Progenitor cell of endocrine pancreas (in vitro differentiated cells): ENCODE results near the gene PPM1H. TPM values are rescaled to one million over a fixed set of nuclear protein-coding genes. Genes with fewer than 3 reads are reported as not detected.

Experiments
- DNase-seq: peaks from one replicate; pipeline ENCODE4 v3.0.0; 2021; ENCODE audit warnings: low spot score; ENCODE audit not compliant: unreplicated experiment
- H3K27ac Mint-ChIP-seq: 2 replicates; pipeline ENCODE4 v1.8.0; 2021; ENCODE audit warnings: mild to moderate bottlenecking, moderate library complexity, mixed read lengths
- H3K27me3 Mint-ChIP-seq: 2 replicates; pipeline ENCODE4 v1.8.0; 2021; ENCODE audit warnings: mixed read lengths
- H3K36me3 Mint-ChIP-seq: 2 replicates; pipeline ENCODE4 v1.8.0; 2022; ENCODE audit warnings: mixed read lengths; ENCODE audit not compliant: insufficient read depth
- H3K4me1 Mint-ChIP-seq: 2 replicates; pipeline ENCODE4 v1.8.0; 2021; ENCODE audit warnings: low read depth, mixed read lengths
- H3K4me3 Mint-ChIP-seq: 2 replicates; pipeline ENCODE4 v1.8.0; 2021; ENCODE audit warnings: low read depth, mild to moderate bottlenecking, moderate library complexity, mixed read lengths
- H3K9me3 Mint-ChIP-seq: 2 replicates; pipeline ENCODE4 v1.8.0; 2021; ENCODE audit warnings: low read depth, mixed read lengths
- CTCF ChIP-seq: fragments of 200-600 bp; sonication (generic); IDR thresholded peaks from one replicate; pipeline ENCODE4 v1.5.0; 2021; ENCODE audit warnings: antibody characterized with exemption, mild to moderate bottlenecking; ENCODE audit not compliant: unreplicated experiment
- total RNA-seq: library from RNA; stranded (reverse); gene quantifications from 2 replicates; pipeline ENCODE4 v1.2.1, GENCODE V29; 2021

PPM1H gene
- total RNA-seq, 1 donor from 2014 or later = 25.4 TPM

- TF ChIP-seq CTCF = no peak
- H3K27ac Mint-ChIP-seq = no peak overlapping the region
- H3K9me3 Mint-ChIP-seq = no peaks in the 10 kb centered on the region
- H3K36me3 Mint-ChIP-seq = no peaks in the 10 kb centered on the region
- H3K27me3 Mint-ChIP-seq = peaks cover 37% of the 10 kb centered on the region
- no peak overlapping the region for H3K4me3 Mint-ChIP-seq
- DNase-seq = no peak
- H3K4me1 Mint-ChIP-seq = peaks cover 6% of the 10 kb centered on the region
These were observed 307.8 kb downstream of the PPM1H start for GRCh38 chr12:62627181-62627580.

- Mint-ChIP-seq H3K9me3 (no peaks in the 10 kb centered on the region), H3K27me3 (peaks cover 30% of the 10 kb centered on the region), H3K27ac (no peak overlapping the region), H3K36me3 (no peaks in the 10 kb centered on the region), H3K4me3 (no peak overlapping the region), H3K4me1 (peaks cover 10% of the 10 kb centered on the region)
- TF ChIP-seq CTCF = no peak
- DNase-seq = no peak
These were observed 309.7 kb downstream of the PPM1H start for GRCh38 chr12:62625228-62625627.

GRCh38 chr12:62622177-62622576 lies 312.8 kb downstream of the PPM1H start:
- Mint-ChIP-seq H3K27ac (no peak overlapping the region), H3K4me1 (peaks cover 28% of the 10 kb centered on the region), H3K36me3 (no peaks in the 10 kb centered on the region), H3K9me3 (no peaks in the 10 kb centered on the region), H3K27me3 (peaks cover 10% of the 10 kb centered on the region), H3K4me3 (no peak overlapping the region)
- TF ChIP-seq CTCF = no peak
- no peak for DNase-seq

GRCh38 chr12:62621101-62621638 lies 313.8 kb downstream of the PPM1H start:
- peaks cover 10% of the 10 kb centered on the region for H3K27me3 Mint-ChIP-seq
- no peak overlapping the region for H3K4me3 Mint-ChIP-seq
- peaks cover 30% of the 10 kb centered on the region for H3K4me1 Mint-ChIP-seq
- TF ChIP-seq CTCF = no peak
- no peaks in the 10 kb centered on the region for H3K36me3 Mint-ChIP-seq
- H3K9me3 Mint-ChIP-seq = no peaks in the 10 kb centered on the region
- no peak for DNase-seq
- H3K27ac Mint-ChIP-seq = no peak overlapping the region

- H3K27me3 Mint-ChIP-seq = peaks cover 3% of the 10 kb centered on the region
- TF ChIP-seq CTCF = no peak
- no peak for DNase-seq
- no peaks in the 10 kb centered on the region for H3K9me3 Mint-ChIP-seq
- H3K27ac Mint-ChIP-seq = no peak overlapping the region
- peaks cover 30% of the 10 kb centered on the region for H3K4me1 Mint-ChIP-seq
- H3K36me3 Mint-ChIP-seq = peaks cover 1% of the 10 kb centered on the region
- no peak overlapping the region for H3K4me3 Mint-ChIP-seq
These were observed 316.0 kb downstream of the PPM1H start for GRCh38 chr12:62618930-62619329.
